ENCODE measurements around the gene CLDN15.
A peak's percentile ranks its signal among the peaks of the same experiment; 100 is the strongest.

Gene CLDN15

DNA sequence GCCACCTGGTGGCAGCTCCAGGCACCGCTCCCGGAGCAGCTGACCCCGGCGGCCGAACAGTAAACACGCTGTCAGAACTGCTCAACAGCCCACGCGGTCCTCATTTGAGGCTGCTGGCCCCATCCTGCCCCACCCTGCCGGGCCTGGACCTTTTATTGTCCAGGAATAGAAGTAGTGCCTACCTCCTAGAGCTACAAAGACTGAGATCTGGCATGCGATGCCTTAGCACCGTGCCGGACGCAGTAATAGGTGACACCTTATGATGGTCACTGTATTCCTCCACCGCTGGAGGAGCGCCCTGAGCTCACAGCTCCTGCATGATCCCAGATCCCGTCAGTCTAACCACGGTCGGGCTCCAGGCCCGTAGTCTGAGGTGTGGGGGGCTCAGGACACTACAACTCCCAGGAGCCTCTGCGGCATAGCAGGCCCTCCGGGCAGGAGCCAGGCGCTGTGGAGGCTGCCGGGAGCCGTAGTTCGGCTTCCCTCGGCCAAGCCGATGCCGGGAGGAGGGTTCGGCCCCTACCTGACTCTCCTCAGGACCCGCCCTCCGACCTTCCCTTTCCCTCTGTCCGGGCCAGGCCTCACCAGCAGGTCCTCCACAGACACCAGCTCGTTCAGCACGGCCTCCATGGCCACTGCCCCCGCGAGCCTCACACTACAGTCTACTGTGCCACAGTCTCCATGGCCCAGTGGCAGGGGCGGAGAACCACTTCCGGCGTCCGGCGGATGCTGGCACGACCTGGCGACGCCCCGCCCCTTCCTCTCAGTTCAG, 7.0 kb upstream of the CLDN15 start, which contains the start of gene FIS1:
FIS1 (minus strand) TSS at position 707 of the 772 bp plus-strand sequence; CDS start at position 630, 77 bp downstream.
- ATAC-seq, result peak; percentile 97
- peak; percentile 96 for DNase-seq

DNA sequence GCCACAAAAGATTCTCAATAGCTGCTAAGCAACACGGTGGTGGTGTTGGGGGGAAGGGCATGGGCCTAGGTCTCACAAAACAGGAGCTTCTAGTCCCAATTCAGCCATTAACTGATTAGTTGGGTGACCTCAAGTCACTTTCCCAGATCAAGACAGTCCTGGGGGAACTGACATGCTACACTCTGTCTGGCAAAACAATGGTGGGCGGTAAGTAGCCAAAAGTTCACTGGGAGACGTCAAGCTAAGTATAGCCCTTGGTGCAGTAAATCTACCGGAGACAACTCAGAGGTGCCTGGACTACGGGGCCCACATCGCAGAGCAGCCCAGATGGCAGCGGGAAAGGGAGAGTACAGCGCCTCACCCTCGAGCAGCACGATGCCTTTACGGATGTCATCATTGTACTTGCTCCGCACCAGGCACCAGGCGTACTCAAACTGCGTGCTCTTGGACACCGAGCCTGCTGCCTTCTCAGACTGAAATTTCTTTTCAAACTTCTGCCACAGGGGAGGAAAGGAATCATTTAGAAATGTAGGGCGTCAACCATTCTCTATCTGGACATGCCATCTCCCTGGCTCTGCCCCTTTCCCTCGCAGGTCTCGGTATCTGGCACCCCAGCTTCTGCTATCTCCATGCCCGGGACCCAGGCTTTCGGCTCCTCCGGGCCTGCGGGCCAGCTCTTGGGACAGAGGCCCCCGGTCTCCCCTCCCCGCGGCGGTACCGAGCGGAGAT, 6.2 kb upstream of the CLDN15 start:
- ATAC-seq (no peak), DNase-seq (no peak)

DNA sequence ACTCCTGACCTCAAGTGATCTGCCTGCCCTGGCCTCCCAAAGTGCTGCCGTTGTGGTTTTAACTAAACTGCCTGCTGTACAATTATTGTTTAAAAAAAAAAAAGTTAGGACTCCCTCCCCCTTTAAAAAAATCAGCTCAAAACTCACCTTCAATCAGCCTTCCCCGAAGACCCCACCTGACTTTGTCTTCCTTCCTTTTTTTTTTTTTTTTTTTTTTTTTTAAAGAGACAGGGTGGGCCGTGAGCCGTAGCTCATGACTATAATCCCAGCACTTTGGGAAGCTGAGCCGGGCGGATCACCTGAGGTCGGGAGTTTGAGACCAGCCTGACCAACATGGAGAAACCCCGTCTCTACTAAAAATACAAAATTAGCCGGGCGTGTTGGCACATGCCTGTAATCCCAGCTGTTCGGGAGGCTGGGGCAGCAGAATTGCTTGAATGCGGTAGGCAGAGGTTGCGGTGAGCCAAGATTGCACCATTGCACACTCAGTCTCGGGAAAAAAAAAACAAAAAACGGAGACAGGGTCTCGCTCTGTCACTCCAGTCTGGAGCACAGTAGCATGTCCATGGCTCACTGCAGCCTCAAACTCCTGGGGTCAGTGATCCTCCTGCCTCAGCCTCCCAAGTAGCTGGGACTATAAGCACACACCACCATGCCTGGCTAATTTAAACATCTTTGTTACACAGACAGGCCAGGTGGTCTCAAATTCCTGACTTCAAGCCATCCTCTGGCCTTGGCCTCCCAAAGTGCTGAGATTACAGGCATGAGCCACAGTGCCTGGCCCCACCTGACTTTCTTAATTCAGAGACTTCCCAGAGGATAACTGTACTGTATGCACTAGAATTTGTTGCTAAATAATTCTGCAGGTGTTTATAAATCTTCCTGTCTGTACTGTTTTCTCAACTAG, 4.1 kb upstream of the CLDN15 start:
- DNase-seq (no peak), ATAC-seq (no peak)

DNA sequence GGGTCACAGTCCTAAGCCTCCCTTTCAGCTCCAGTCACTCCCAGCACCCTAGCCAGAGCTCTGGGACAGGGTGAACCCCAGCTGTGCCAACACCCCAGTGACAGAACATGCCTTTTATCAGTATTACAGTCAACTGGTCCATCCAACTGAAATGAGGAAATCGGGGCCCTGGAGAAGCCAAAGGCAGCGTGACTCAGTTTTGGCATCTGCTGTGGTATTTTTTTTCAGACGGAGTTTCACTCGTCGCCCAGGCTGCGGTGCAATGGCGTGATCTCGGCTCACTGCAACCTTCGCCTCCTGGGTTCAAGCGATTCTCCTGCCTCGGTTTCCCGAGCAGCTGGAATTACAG, 3.4 kb upstream of the CLDN15 start:
- no peak for DNase-seq
- no peak for ATAC-seq

DNA sequence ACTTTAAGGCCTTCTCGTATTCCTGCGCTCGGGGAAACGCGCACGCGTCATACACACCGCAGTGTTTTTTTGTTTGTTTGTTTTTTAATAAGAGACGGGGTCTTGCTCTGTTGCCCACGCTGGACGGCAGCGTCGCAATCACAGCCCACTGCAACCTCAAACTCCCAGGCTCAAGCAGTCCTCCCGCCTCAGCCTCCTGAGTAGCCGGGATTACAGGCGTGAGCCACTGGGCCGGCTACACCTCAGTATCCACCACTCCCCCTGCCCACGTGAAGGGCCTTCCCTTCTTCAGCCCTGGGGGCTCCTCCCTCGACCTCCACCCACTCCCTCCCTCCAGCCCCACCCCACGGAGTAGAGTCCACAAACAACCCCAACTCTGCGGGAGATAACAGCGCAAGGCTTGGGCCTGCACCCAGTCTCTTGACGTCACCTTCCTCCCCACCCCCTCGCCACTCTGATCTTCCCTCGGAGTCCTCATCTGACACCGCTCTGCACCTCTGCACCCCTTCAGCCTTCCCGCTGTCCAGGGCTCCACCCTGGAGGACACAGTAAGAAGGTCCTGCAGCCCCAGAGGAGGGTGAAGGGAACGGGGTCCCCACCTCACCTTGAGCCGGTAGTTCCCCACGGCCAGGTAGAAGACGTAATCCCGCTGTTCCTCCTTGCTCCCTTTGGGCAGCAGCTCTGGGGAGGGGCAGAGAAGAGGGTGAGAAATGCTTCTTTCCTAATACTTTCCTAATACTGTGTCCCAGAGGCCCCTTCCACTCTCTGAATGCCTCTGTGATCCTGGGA, 2.8 kb upstream of the CLDN15 start:
- ATAC-seq (no peak), DNase-seq (no peak)

DNA sequence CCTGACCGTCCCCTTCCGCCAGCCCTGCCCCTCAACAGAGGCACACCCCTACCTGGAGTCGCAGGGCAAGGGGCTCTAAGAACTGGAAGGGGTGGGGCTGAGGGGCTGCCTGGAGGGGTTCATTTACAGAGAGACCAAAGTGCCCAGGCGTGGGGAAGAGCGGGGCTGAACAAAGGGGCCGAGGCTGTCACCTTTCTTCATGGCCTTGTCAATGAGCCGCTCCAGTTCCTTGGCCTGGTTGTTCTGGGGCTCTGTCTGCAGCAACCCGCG, 2.3 kb upstream of the CLDN15 start:
- no peak for DNase-seq
- ATAC-seq, result no peak

DNA sequence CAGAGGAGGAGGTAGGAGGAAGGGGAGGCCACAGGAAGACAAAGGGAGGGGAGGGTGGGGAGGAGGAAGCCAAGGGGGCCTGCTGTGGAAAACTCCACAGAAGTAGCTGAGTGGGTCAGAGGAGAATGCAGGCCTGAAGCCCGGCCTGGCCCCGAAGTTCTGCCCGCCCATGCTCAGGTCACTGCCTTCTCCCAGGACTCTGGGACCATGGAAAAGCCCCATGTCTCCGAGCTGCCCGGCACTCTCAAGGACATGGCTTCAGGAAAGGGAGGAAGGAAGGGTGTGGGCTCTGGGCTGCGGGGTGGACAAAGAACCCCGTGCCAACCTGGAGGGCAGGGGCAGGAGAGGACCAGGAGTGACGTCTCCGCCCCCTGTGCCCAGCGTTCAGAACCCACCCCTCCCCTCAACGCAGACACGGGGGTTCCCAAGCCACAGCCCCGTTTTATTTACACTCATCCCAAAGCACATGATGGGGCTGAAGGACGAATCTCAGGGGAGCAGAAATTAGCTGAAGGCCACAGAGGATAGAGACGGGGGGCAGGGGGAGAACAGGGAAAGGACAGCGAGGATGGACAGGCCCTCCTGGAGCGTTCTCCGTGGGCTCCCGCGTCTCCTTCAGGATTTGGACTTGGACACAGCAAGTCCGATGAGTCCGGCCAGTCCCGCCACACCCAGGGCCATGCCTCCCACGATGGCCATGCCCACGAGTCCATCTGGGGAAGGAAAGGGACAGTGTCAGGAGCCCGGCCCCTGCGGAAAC, 1.8 kb upstream of the CLDN15 start:
- DNase-seq, result no peak

DNA sequence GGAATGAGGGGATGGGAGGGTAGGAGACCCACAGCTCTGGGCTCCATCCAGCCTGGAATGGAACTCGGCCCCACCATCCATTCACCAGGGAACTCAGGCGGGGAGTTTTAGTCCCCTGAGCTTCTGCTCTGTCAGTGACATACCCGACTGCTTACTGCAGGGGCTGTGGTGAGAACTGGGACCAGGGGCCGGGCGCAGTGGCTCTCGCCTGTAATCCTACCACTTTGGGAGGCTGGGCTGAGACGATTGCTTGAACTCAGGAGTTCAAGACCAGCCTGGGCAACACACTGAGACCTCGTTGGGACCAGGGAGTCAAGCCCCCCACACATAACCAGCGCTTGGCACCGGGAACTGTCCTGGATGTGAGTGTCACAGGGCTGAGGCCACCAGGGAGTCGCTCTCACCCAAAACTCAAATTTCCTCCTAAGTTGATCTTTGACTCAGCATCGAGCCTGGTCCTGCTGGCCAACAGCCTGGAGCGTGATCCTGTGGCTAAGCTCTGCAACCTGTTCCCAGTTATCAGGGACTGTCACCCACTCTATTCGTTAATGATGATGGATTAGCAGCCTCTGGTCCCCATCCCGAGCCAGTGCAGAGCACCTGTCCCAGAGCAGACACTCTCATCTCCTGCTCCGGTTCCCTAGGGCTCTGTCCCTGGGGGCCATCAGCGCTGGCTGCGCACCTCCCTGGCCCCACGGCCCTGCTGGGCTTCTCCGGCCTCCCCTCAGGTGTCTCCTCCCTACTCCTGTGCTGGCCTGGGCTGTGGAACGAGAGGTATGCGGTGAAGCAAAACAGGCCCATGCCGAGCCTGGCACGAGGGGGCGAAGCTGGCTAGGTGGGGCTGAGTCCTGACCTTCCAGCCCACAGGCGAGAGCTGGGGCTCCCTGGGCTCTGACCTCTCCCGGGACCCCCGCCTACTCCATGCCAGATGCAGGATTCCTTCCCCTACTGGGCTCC, 902 bp upstream of the CLDN15 start:
- ATAC-seq (no peak), DNase-seq (no peak)

More for the DNA sequence above, 1.8 kb upstream of the CLDN15 start:
- ATAC-seq, result no peak

DNA sequence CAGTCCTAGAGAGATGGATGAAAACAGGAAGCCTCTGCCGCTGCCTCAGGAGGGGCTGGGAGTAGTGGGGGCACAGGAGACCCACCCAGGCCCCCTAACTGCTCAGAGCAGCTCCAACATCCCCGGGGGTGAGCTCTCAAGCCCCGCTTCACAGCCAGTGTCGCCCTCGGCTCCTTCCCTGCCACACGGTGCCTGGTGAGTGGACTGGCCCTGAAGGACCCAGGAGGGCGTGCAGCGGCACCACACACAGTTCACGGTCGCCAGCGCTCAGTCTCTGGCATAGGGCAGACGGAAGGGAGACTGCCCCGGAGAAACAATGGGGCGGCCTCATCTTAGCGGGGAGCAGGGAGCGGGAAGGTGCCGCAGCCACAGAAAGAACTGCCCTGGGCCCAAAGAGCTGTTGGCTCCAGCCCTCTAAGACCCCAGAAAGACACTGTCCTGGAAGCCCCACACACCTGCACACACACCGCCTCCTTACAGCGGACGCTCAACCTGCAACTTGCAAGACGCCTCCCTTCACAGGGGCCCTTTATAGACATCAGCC, 1.2 kb downstream of the CLDN15 start:
- ATAC-seq (no peak), DNase-seq (no peak)

DNA sequence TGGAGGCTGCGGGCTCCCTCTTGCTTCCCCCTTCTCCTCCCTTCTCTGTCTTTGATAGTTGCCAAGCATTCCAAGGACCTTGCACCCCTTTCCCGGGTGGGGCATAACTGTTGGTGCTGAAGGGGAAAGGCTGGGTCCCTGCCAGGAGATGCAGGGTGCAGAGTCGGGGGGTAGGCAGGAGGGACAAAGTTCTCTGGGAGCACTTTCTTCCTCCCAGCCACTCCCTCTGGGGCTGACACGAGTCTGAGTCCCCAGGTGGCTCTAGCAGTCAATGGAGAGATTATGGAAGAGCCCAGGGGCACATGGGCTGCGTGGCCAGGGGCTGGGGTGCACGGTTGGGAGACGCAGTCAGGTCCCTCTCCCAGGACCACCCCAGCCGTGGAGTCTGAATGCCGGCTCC, 2.1 kb downstream of the CLDN15 start:
- DNase-seq (no peak), ATAC-seq (no peak)

DNA sequence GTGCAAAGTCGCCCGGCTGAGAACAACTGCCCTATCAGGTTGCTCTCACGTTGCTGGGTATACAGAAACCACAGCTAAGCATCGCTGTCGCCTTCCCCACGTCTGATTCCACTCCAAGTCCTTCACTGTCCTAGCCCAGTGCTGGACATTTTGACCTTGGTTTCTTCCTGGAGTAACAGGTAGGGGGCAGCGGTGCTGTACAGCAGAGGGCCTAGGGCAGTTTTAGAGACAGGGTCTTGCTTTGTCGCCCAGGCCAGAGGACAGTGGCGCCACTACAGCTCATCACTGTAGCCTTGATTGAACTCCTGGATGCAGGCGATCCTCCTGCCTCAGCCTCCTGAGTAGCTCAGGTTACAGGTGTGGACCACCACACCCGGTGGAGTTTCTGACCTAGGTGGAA, 2.6 kb downstream of the CLDN15 start:
- DNase-seq (no peak), ATAC-seq (no peak)

DNA sequence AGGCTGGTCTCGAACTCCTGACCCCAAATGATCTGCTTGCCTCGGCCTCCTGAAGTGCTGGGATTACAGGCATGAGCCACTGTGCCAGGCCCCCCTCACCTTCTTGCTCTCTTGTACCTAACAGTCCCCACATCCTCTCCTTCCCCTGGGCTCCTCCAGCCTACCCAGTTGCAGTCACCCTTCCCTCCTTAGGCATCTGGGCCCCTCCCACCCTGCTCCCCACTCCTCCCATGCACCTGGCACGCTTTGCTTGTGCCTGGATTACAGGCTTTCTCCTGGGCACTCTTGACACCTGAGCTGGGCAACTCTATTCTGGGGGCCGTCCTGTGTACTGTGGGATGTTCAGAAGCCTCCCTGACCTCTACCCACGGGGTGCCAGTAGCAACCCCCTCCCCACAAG, 3.0 kb downstream of the CLDN15 start:
- DNase-seq, result no peak
- no peak for ATAC-seq

DNA sequence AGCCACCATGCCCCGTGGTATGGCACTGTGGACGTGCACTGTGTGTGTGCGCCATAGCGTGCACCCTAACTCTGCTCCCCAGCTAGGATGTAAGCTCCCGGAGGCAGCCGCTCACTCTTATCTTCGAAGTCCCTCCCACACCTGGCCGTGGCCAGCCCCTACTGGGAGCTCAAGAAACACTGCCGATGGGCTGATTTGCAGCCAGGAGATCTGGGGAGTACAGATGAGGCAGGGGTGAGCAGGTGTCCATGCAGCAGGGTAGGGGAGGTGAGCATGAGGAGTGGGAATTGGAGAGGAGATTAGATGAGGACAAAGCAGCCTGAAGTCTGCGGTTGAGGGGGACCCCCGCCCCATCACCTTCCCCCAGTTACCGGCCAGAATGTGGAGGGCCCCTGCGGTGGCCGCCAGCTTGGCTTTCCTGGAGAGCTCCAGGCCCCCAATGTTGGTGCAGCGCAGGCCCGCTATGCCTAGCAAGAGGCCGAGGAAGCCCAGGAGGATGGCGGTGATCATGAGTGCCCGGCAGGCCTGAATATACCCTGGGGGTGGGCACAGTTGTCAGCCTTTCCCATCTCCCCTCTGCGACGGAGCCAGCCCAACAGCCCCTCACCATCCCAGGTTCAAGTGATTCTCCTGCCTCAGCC, 3.6 kb downstream of the CLDN15 start:
- DNase-seq (no peak), ATAC-seq (no peak)

DNA sequence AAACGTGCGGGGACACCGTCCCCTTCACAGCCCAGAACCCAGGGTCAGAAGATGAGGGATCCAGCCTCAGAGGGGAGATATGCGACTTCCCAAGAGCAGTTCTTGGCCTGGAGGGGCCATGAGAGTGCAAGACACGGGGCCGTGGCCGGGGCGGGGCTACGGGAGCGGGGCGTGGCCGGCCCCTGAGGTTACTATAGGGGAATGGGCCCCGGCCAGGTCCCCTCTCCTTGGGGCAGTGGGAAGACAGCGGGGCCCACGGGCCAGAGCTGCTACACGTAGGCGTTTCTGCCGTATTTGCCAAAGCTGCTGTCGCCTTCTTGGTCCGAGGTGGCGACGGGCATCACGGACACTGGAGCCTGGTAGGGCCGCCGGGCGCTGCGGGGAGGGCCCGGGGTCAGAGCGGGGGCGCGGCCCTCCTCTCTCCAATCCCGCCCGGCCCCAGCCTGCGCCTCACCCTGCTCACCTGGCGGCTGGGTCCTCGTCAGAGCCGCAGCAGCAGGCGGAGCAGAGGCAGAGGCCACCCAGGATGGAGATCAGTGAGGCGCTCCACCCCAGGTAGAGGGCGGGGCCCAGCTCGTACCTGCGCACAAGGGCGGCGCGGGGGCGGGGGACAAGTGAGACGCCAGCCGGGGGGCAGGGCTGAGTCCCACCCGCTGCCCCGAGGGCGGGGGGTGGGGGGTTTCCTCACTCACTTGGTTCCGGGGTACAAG, 5.3 kb downstream of the CLDN15 start:
- ATAC-seq, result no peak

DNA sequence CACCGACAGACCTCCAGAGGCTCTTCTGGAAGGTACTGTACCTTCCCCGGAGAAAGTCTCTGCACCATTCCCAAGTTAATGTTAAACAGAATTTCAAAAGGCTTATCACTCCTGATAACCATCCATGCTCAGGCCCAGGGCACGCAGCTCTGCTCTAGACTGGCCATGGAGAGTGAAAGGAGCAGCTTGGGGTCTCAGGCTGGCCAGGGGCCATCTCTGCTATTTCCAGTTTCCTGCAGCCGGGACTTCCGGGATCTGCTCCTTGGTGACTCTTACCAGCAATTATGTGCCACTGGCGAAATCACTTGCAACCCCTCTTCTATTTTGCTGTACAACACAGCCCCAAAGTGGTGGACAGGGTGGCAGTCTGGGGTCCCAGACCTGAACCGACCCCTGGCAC, 6.0 kb downstream of the CLDN15 start:
- DNase-seq (no peak), ATAC-seq (no peak)

More for the DNA sequence above, 5.3 kb downstream of the CLDN15 start:
- DNase-seq, result no peak

DNA sequence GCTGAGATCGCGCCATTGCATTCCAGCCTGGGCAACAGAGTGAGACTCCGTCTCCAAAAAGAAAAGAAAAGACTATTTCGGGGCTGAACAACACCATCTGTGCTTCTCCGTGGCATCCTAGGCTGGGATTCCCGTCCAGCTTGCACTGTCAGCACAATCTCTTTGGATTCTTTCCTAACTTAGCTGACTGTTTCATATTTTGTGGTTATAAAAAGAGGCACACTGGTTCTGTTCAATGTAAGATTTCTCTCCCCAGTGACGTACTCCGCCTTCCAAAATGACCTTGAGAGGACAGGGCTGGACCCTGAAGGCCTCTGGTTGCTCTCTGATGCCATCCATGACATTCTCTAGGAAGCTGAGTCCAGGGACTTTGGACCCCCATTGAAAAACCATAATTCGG, 10.9 kb downstream of the CLDN15 start:
- no peak for DNase-seq

DNA sequence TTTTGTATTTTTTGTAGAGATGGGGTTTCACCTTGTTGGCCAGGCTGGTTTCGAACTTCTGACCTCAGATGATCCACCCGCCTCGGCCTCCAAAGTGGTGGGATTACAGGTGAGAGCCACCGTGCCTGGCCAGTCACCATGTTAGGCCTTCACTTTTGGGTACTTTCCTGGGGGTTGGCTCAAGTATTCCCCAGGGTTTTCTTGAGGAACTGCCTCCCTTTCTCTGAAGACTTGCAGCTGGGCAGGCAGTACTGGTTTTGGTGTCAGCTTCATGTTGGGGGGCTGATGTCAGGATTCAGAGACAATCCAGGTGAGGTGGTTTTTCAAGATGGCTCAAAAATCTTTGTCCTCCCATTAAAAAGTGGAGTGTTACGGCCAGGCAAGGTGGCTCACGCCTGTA, 12.0 kb downstream of the CLDN15 start:
- ATAC-seq (no peak), DNase-seq (no peak)

More for the DNA sequence above, 10.9 kb downstream of the CLDN15 start:
- ATAC-seq, result no peak

DNA sequence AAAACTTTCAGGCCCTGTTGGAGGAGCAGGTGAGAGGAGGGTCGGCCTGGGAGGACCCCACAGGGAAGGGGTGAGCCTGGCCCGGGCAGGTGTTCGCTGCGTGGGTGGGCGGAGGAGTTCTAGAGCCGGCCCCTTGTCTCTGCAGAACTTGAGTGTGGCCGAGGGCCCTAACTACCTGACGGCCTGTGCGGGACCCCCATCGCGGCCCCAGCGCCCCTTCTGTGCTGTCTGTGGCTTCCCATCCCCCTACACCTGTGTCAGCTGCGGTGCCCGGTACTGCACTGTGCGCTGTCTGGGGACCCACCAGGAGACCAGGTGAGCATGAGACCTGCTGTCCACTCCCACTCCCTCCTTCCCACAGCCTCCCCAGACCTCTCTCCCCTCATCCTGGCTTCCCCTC, 14.1 kb downstream of the CLDN15 start:
- no peak for DNase-seq
- ATAC-seq, result no peak

All from stimulated activated naive CD8-positive, alpha-beta T cell treated with anti-CD3 and anti-CD28 coated beads, Interleukin-15, Interleukin-2, amounts not matched to agents 100 U/mL and 50 U/mL, for 24 hours (primary cell).